AG04449 (cell line): ENCODE measurements around the gene AMOT.

Experiments
- CTCF ChIA-PET: fragments of 350-600 bp; formaldehyde crosslinking; extraction: SDS; loops from one replicate; lab custom pipeline; 2021; ENCODE audit warnings: antibody characterized with exemption; lab: Yijun Ruan, JAX
- POLR2A ChIA-PET: fragments of 400-600, 350-600 bp; formaldehyde crosslinking; extraction: SDS; loops from one replicate; lab custom pipeline; 2020; ENCODE audit warnings: antibody characterized with exemption, inconsistent platforms; lab: Yijun Ruan, JAX
- DNase-seq: peaks from one replicate; pipeline ENCODE4 v3.0.0-alpha.2; 2010; ENCODE audit warnings: low read depth, low spot score
- H3K4me3 ChIP-seq: 2 replicates; pipeline ENCODE4 v1.5.1; 2011; ENCODE audit warnings: low read depth, mild to moderate bottlenecking, control low read depth, low read length
- CTCF ChIP-seq: IDR thresholded peaks from one replicate; pipeline ENCODE4 v1.5.1; 2011; ENCODE audit warnings: mild to moderate bottlenecking, moderate library complexity, low read length, control low read depth, inconsistent platforms; ENCODE audit not compliant: insufficient read depth; ENCODE audit errors: missing control alignments

Gene AMOT

GRCh38 chrX:112784692-112785091, 55.9 kb downstream of the AMOT start:
- CTCF ChIA-PET, result no interaction called here
- TF ChIP-seq CTCF, result no peak
- DNase-seq, result no peak
- no peak overlapping the region for H3K4me3 ChIP-seq
- POLR2A ChIA-PET, result no interaction called here

- TF ChIP-seq CTCF, result no peak
- ChIA-PET POLR2A (no interaction called here), CTCF (no interaction called here)
- H3K4me3 ChIP-seq, result no peak overlapping the region
- DNase-seq, result no peak
Observed at GRCh38 chrX:112779139-112779538, 61.5 kb downstream of the AMOT start.

GRCh38 chrX:112774651-112775293, 65.9 kb downstream of the AMOT start:
- no peak for TF ChIP-seq CTCF
- ChIA-PET CTCF (no interaction called here), POLR2A (no interaction called here)
- no peak for DNase-seq
- H3K4me3 ChIP-seq, result no peak overlapping the region

- DNase-seq, result no peak
- ChIA-PET POLR2A (no interaction called here), CTCF (no interaction called here)
- no peak overlapping the region for H3K4me3 ChIP-seq
- TF ChIP-seq CTCF, result no peak
Observed at GRCh38 chrX:112774142-112774541, 66.5 kb downstream of the AMOT start.

GRCh38 chrX:112769034-112769433, 71.6 kb downstream of the AMOT start:
- DNase-seq, result no peak
- ChIA-PET POLR2A (no interaction called here), CTCF (no interaction called here)
- TF ChIP-seq CTCF, result no peak
- no peak overlapping the region for H3K4me3 ChIP-seq

- no peak for DNase-seq
- CTCF ChIA-PET, result no interaction called here
- TF ChIP-seq CTCF, result no peak
- no peak overlapping the region for H3K4me3 ChIP-seq
- POLR2A ChIA-PET, result no interaction called here
Observed at GRCh38 chrX:112768563-112768962, 72.1 kb downstream of the AMOT start.
